NT2/D1 (cell line): ENCODE results near the gene UPP2.

Experiments used
- SUZ12 ChIP-seq: IDR thresholded peaks from 2 replicates; pipeline ENCODE4 v1.6.1; 2011; ENCODE audit not compliant: insufficient read length, insufficient read depth; ENCODE audit errors: extremely low read depth
- YY1 ChIP-seq: IDR thresholded peaks from 2 replicates; pipeline ENCODE4 v1.6.1; 2011; ENCODE audit not compliant: insufficient read length, insufficient read depth
- ZNF274 ChIP-seq: IDR thresholded peaks from 2 replicates; pipeline ENCODE4 v1.6.1; 2011; ENCODE audit warnings: mild to moderate bottlenecking, low read depth, low read length

DNA sequence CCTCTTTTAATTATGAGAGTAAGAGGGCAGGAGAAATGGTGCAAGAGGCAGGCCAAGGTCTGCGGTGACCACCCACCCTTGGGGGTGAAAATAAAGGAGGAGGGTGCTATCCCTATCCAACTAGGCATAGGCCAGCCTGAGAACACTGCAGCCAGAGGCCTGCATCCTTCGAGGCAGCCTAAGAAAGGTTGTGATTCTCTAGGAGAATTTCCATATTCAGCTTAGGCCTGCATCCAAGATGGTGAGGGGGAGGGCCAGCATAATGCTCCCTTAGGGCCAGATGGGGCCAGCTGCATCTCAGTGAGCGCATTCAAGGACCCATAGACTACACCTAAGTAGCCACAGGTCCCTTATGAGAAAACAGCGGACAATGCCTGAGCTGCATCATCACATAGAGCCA is 3.5 kb upstream of the UPP2 start:
- TF ChIP-seq YY1 (no peak), ZNF274 (no peak), SUZ12 (no peak)
